Endothelial cell of umbilical vein (primary cell): ENCODE results near the gene EFNA5. TPM values are rescaled to one million over a fixed set of nuclear protein-coding genes. Genes with fewer than 3 reads are reported as not detected.

Source experiments
- BruUV-seq: library from RNA; stranded (reverse); fragments of 400-500 nt; replicated peaks from 2 replicates; lab custom pipeline; 2021; lab: Mats Ljungman, UMichigan
- CTCF ChIA-PET: fragments of 300-600, 350-600 bp; sonication (Branson Sonifier 250); formaldehyde crosslinking; loops from one replicate; lab custom pipeline; 2021; ENCODE audit warnings: antibody characterized with exemption, inconsistent platforms; lab: Charles Lee
- POLR2A ChIA-PET: fragments of 300-600, 350-600 bp; sonication (Branson Sonifier 250); formaldehyde crosslinking; loops from one replicate; lab custom pipeline; 2021; ENCODE audit warnings: antibody characterized with exemption, inconsistent platforms; lab: Charles Lee
- DNase-seq: peaks from one replicate; pipeline ENCODE4 v3.0.0-alpha.2; 2011; ENCODE audit warnings: low read depth, low spot score
- FAIRE-seq: peaks from 2 replicates; lab custom pipeline; 2011; peaks lifted over from hg19 to GRCh38; lab: Jason Lieb, UNC
- H2AFZ ChIP-seq: 2 replicates; pipeline ENCODE4 v1.6.0; 2012; ENCODE audit warnings: low read depth, low read length, control low read depth, inconsistent platforms
- H3K27ac ChIP-seq: 2 replicates; pipeline ENCODE4 v1.5.1; 2011; ENCODE audit warnings: low read depth, mild to moderate bottlenecking, control low read depth, low read length, moderate library complexity; ENCODE audit not compliant: insufficient read depth
- H3K27me3 ChIP-seq, 2 experiments: 2 replicates each; pipeline versions ENCODE4 v1.6.0 to v1.6.1; 2011; ENCODE audit warnings: low read length in 2 of 2, mixed read lengths in 1 of 2; ENCODE audit not compliant: control insufficient read depth in 2 of 2, insufficient read depth in 2 of 2
- H3K36me3 ChIP-seq, 2 experiments: 2 replicates in 1 of 2; 3 replicates in 1 of 2; pipeline ENCODE4 v1.5.1; 2011; ENCODE audit warnings: low read length in 2 of 2, mild to moderate bottlenecking in 1 of 2, moderate library complexity in 1 of 2; ENCODE audit not compliant: control insufficient read depth in 2 of 2, insufficient read depth in 2 of 2; ENCODE audit errors: extremely low read depth in 1 of 2
- H3K4me1 ChIP-seq: 3 replicates; pipeline ENCODE4 v1.5.1; 2011; ENCODE audit warnings: mild to moderate bottlenecking, low read length; ENCODE audit not compliant: control insufficient read depth, insufficient read depth; ENCODE audit errors: extremely low read depth
- H3K4me2 ChIP-seq: 2 replicates; pipeline ENCODE4 v1.6.1; 2011; ENCODE audit warnings: low read length, control low read depth, mixed read lengths; ENCODE audit not compliant: insufficient read depth
- H3K4me3 ChIP-seq, 3 experiments: fragments of 200-600 bp in 1 of 3; sonication (generic), shearing (Covaris generic) in 1 of 3; replicated peaks in 1 of 3; 2 replicates each; pipeline ENCODE4 v1.5.1; 2011 to 2016; ENCODE audit warnings: control low read depth in 3 of 3, low read length in 3 of 3, mild to moderate bottlenecking in 2 of 3, inconsistent platforms in 1 of 3, low read depth in 1 of 3, moderate library complexity in 1 of 3; ENCODE audit not compliant: insufficient read depth in 1 of 3
- H3K79me2 ChIP-seq: 2 replicates; pipeline ENCODE4 v1.6.0; 2012; ENCODE audit warnings: low read length, inconsistent platforms; ENCODE audit not compliant: control insufficient read depth, insufficient read depth
- H3K9ac ChIP-seq: replicated peaks from 2 replicates; pipeline ENCODE3; 2011; ENCODE audit warnings: low read length, control low read depth; ENCODE audit not compliant: insufficient read depth; ENCODE audit errors: extremely low read depth
- H3K9me1 ChIP-seq: replicated peaks from 3 replicates; pipeline ENCODE4 v1.6.0; 2011; ENCODE audit warnings: mild to moderate bottlenecking, low read length; ENCODE audit not compliant: control insufficient read depth, insufficient read depth; ENCODE audit errors: extremely low read depth
- H3K9me3 ChIP-seq: replicated peaks from 2 replicates; pipeline ENCODE4 v1.5.1; 2012; ENCODE audit warnings: low read length, inconsistent platforms; ENCODE audit not compliant: control insufficient read depth, insufficient read depth
- H4K20me1 ChIP-seq: replicated peaks from 2 replicates; pipeline ENCODE3; 2011; ENCODE audit warnings: mild to moderate bottlenecking, low read length; ENCODE audit not compliant: control insufficient read depth, insufficient read depth; ENCODE audit errors: extremely low read depth
- EZH2 ChIP-seq: IDR thresholded peaks from 2 replicates; pipeline ENCODE4 v1.6.1; 2012; ENCODE audit warnings: borderline replicate concordance, low read depth, mild to moderate bottlenecking, moderate library complexity, low read length, inconsistent platforms; ENCODE audit not compliant: severe bottlenecking
- FOS ChIP-seq: IDR thresholded peaks from 2 replicates; pipeline ENCODE4 v1.6.1; 2011; ENCODE audit warnings: mild to moderate bottlenecking, low read length, moderate library complexity, borderline replicate concordance; ENCODE audit not compliant: insufficient read depth
- GATA2 ChIP-seq: IDR thresholded peaks from 2 replicates; pipeline ENCODE4 v1.7.0; 2011; ENCODE audit warnings: low read depth, mild to moderate bottlenecking, moderate library complexity, mixed read lengths, low read length; ENCODE audit not compliant: insufficient read length, insufficient read depth
- JUN ChIP-seq: IDR thresholded peaks from 2 replicates; pipeline ENCODE4 v1.6.1; 2011; ENCODE audit warnings: borderline replicate concordance, low read depth; ENCODE audit not compliant: insufficient read length, insufficient read depth
- MYC ChIP-seq: IDR thresholded peaks from one replicate; pipeline ENCODE4 v1.6.1; 2011; ENCODE audit warnings: mild to moderate bottlenecking, low read depth, low read length
- POLR2A ChIP-seq: IDR thresholded peaks from 2 replicates; pipeline ENCODE4 v1.6.1; 2012; ENCODE audit warnings: low read depth, mild to moderate bottlenecking, control low read depth, low read length
- POLR2AphosphoS5 ChIP-seq: IDR thresholded peaks from 2 replicates; pipeline ENCODE4 v1.6.1; 2012; ENCODE audit warnings: low read depth, mild to moderate bottlenecking, control low read depth, low read length, moderate library complexity; ENCODE audit not compliant: insufficient read depth
- dilution Hi-C: fragments of 300-500 bp; cut with MboI; formaldehyde crosslinking; loops from one replicate; pipeline ENCODE4 v1.15.0; 2019; ENCODE audit warnings: low sequenced_read_pairs; ENCODE audit not compliant: extremely low pct_ligation_motif_present
- intact Hi-C: fragments of 100-400 bp; cut with micrococcal nuclease; formaldehyde crosslinking; loops from one replicate; pipeline ENCODE4 v1.10.0; 2022
- polyA plus RNA-seq, 4 experiments: library from polyadenylated mRNA; depleted of rRNA in 3 of 4; stranded (reverse) in 3 of 4; unstranded in 1 of 4; fragments of >200 nt; gene quantifications; 2 replicates each; pipeline versions ENCODE4 v1.2.1 to v1.2.3, GENCODE V29; 2011 to 2012; ENCODE audit warnings: missing spikeins in 1 of 4
- total RNA-seq: library from RNA; stranded (reverse); gene quantifications from 2 replicates; pipeline ENCODE4 v1.2.3, GENCODE V29; 2021
- TF ChIP-seq, protein P1 (sequence below): IDR thresholded peaks from 2 replicates; pipeline ENCODE4 v1.6.1; 2011; ENCODE audit not compliant: insufficient read depth, insufficient read length
- TF ChIP-seq, protein P2 (sequence below), 2 donors: IDR thresholded peaks; 1 replicate in 1 of 2; 2 replicates in 1 of 2; pipeline ENCODE4 v1.5.1; 2011; ENCODE audit warnings: low read length in 2 of 2, mild to moderate bottlenecking in 2 of 2, moderate library complexity in 2 of 2, control low read depth in 1 of 2, inconsistent platforms in 1 of 2, low read depth in 1 of 2; ENCODE audit not compliant: insufficient read depth in 1 of 2; ENCODE audit errors: extremely low read depth in 1 of 2

Gene EFNA5
- total and polyA plus RNA-seq, 2 donors (not counting 3 experiments of a cell fraction or from before 2014, with no cell fraction given): 13.6 to 22.1 TPM

DNA sequence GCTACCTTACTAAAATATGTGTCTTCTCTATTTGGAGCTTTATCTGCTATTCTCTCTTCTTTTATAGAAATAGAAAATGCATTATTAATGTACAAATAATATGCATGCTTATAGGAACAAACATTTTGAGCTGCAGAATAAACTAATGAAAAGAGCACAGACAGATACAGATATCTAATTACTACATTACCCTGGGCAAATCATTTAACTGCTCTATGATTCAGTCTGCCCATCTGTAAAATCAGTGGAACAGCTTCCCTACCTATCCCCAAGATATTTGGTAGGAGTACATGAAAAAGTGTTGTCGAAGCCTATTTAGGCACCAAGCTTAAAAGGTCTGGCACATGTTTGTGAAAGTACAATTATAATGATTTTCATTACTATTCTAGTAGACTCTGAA lies 166.3 kb downstream of the EFNA5 start:
- CTCF ChIA-PET: interaction anchor here (1.1 to 6.3 kb wide), 6 partner anchors 9 to 257 kb away, joined by 4 to 65 read pairs (median 8); no protein-coding TSS in a partner anchor
- dilution Hi-C loops: no loop called here

More for the DNA sequence above, 166.3 kb downstream of the EFNA5 start:
- Histone ChIP-seq H3K4me2 (no peak overlapping the region), H3K9me1 (no peaks in the 10 kb centered on the region), H3K36me3 (no peaks in the 10 kb centered on the region), H3K79me2 (peaks cover 20% of the 10 kb centered on the region), H3K9ac (no peak overlapping the region), H3K4me1 (peaks cover 24% of the 10 kb centered on the region), H2AFZ (no peak overlapping the region), H4K20me1 (no peaks in the 10 kb centered on the region), H3K27me3 (no peaks in the 10 kb centered on the region), H3K4me3 (no peak overlapping the region), H3K9me3 (no peaks in the 10 kb centered on the region), H3K27ac (no peak overlapping the region)
- TF ChIP-seq, protein P1, sequence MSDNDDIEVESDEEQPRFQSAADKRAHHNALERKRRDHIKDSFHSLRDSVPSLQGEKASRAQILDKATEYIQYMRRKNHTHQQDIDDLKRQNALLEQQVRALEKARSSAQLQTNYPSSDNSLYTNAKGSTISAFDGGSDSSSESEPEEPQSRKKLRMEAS: no peak
- TF ChIP-seq POLR2AphosphoS5 (no peak), FOS (no peak), GATA2 (no peak), MYC (no peak), EZH2 (no peak), POLR2A (no peak), JUN (no peak)
- TF ChIP-seq, protein P2, sequence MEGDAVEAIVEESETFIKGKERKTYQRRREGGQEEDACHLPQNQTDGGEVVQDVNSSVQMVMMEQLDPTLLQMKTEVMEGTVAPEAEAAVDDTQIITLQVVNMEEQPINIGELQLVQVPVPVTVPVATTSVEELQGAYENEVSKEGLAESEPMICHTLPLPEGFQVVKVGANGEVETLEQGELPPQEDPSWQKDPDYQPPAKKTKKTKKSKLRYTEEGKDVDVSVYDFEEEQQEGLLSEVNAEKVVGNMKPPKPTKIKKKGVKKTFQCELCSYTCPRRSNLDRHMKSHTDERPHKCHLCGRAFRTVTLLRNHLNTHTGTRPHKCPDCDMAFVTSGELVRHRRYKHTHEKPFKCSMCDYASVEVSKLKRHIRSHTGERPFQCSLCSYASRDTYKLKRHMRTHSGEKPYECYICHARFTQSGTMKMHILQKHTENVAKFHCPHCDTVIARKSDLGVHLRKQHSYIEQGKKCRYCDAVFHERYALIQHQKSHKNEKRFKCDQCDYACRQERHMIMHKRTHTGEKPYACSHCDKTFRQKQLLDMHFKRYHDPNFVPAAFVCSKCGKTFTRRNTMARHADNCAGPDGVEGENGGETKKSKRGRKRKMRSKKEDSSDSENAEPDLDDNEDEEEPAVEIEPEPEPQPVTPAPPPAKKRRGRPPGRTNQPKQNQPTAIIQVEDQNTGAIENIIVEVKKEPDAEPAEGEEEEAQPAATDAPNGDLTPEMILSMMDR (IDR thresholded peaks at IDR 0.05; ENCODE audit: extremely low read depth in 1 of 2, insufficient read depth in 1 of 2, low read depth in 1 of 2, low read length in 2 of 2): no peak
- intact Hi-C loops: no loop called here
- DNase-seq: no peak
- BruUV-seq: no TSS peak
- POLR2A ChIA-PET: no interaction called here
- no peak for FAIRE-seq
